Measurements from ENCODE around the gene ROBO3.

DNA sequence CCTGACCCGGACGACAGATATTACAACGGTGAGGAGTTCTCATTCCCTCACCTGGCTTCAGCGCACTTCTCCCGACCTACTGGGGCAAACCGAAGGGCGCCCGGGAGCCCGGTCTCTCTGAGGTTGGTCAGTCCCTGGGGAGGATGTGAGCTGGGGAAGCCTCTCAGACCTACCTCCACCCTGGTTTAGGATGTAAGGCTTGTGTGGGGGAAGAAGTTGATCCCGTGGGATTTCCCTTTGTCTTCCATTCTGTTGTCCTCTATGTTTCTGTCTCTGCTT lies 12.3 kb downstream of the ROBO3 start:
- no peak for TF ChIP-seq CTCF (IDR thresholded peaks at IDR 0.05)
- TF ChIP-seq POLR2AphosphoS5 (IDR thresholded peaks at IDR 0.05), result no peak
- TF ChIP-seq POLR2A (IDR thresholded peaks at IDR 0.05), result no peak
